Measurements from ENCODE around the gene OMD. TPM values are rescaled to one million over a fixed set of nuclear protein-coding genes. Genes with fewer than 3 reads are reported as not detected.

The OMD gene, protein sequence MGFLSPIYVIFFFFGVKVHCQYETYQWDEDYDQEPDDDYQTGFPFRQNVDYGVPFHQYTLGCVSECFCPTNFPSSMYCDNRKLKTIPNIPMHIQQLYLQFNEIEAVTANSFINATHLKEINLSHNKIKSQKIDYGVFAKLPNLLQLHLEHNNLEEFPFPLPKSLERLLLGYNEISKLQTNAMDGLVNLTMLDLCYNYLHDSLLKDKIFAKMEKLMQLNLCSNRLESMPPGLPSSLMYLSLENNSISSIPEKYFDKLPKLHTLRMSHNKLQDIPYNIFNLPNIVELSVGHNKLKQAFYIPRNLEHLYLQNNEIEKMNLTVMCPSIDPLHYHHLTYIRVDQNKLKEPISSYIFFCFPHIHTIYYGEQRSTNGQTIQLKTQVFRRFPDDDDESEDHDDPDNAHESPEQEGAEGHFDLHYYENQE
- total RNA-seq: not detected in 2 replicates

DNA sequence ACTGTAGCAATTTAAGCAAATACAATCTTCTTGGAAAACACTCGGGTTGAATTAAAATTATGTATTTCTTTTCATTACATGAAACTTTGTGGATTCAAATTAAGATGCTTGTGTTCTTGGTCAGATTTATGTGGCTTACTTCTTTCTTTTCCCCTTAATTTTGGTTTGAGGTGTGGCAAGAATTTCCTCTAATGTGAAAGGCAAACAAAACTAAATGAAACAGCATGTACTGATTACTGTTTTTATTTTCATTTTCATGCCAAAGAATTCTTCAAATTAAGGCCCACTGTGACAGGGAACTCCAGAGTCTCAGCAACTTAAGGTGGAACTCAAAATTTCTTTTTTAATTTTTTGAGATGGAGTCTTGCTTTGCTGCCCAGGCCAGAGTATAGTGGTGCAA, at the start of gene OMD:
TSS of gene OMD (minus strand) at position 132 of the 400 bp plus-strand sequence. CDS start 6,913 bp downstream, outside the sequence.
- intact Hi-C loops (cut with micrococcal nuclease): no loop called here

DNA sequence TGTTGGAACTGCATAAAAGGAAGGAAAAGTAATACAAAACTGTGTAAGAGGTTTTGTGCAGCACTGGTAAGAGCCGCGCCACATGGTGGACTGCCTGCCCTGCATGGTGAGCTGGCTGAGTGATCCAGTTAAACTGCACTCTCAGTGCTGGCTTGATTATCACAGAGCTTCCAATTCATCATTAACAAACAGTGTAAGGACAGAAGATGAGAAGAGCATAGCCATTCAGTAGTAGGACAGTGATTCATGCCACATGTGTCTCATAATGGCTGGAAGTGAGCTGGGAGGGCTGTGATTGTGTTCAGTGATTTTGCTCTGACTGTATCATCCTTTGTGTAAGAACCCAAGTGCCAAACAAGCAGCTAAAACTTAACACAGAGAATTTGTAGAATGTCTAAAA, 43.9 kb upstream of the OMD start:
- intact Hi-C loops (cut with micrococcal nuclease): no loop called here

DNA sequence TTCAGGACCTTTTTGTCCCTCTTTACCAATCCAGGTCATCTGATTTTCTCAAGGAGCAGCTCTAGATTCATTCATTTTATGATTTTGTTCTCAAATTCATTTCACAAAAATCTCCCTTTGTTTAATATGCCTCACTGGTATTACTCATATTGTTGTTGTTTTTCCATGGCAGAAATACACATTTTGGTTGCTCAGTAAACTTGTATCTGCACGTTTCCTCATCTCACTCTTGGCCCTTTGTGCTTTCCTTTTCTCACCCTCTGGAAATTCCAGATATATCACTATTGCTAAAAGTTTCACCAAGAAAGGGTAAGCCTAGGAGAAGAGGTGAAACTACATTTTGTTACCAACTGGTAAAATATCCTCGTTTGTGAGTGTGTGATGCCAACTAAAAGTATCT, 43.2 kb upstream of the OMD start:
- intact Hi-C loops (cut with micrococcal nuclease): no loop called here

DNA sequence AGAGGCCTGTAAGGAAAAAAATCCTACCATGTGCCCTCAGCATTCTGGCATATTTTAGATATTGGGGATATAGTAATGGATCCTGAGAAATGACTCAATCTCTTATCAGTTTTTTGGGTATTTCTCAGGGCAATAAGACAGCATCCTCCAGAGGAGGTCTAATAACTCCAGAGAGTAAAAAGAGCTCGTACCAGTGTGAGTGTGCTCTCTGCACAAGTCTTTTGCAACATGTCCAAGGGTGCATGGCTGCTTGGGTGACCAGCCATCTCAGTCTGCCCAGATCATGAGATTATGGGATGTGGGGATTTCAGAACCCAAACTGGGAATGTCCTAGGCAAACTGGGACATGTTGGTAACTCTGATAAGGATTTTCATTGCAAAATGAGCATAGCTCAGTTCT, 42.8 kb upstream of the OMD start:
- intact Hi-C loops (cut with micrococcal nuclease): no loop called here

DNA sequence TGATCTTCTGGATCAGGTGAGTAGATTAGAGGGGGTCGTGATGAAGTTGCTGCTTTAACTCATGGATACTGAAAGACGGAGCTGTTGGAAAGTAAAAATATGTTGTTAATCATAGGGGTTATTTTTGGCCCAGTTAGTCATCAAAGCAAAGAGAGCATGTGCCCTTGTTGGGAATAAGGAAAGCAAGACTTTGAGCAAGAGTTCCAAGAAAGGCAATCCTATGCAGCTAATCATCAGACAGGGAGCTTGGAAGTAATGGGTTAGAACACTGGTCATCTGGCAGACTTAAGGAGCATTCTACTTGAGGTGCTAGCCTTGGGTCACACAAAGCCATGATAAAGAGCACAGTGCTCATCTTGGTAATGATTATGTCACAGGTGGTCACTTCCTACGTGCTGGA, 39.7 kb upstream of the OMD start:
- intact Hi-C loops (cut with micrococcal nuclease): no loop called here

DNA sequence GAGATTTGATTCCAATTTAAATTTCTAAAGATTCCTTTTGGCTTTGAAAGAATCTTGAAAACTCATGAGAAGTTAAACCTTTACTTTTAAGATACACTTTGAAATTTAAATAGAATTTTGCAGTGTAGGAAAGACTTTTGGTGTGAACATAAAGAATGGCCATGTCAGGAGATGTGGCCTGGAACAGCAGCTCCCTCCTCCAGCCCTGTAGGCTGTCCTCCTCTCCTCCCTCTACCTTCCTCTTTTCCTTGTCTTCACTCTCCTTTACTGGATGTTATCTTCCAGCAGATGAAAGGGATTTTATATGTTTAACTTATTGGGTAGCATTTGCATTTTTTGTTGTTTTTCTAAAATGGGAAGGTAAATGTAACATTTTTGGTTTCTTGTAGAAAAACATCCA, 39.1 kb upstream of the OMD start:
- intact Hi-C loops (cut with micrococcal nuclease): no loop called here

DNA sequence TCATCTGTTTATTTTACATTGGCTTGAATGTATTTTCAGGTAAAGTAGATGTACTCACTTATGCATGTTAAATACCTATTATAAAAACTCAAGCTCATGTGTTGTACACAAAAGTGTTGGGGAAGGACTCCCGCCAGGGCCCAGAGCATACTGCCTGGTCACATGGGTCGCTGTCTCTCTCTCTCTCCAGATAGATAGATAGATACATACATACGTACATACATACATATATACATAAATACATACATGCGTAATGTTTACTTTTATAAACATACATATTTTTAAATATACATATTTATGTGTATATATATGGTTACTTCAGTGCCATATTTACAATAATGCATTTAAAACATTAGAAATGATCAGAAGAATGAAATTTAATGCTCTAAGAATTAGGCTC, 33.3 kb upstream of the OMD start:
- intact Hi-C loops (cut with micrococcal nuclease): no loop called here

DNA sequence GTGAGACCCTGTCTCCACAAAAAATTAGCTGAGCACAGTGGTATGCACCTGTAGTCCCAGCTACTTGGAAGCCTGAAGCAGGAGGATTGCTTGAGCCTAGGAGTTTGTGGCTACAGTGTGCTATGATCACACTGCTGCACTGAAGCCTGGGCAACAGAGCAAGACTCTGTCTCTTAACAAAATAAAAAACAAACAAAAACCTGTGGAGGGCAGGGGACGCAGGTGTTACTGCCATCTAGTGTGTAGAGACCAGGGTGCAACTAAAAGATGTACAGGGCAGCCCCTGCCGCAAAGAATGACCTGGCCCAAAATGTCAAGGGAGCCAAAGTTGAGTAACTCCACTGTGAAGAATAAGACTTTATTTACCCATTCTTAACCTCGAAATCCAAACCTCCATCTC, 30.9 kb upstream of the OMD start:
- intact Hi-C loops (cut with micrococcal nuclease): no loop called here

DNA sequence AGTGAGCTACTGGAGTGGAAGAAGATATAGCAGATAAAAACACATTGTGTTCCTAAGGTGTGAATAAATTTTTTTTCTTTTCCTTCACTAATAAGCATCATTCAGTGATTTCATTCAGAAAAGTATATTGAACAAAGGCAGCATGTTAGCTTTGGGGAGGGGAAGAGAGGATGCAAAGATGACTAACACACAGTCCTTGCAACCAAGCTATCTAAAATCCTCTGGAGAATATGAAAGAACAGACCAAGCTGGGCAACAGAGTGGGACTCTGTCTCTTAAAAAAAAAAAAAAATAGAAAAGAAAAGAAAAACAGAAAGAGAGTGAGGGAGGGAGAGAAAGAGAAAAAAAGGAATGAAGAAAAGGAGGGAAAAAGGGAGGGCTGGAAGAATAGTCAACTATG, 22.3 kb upstream of the OMD start:
- intact Hi-C loops (cut with micrococcal nuclease): no loop called here

DNA sequence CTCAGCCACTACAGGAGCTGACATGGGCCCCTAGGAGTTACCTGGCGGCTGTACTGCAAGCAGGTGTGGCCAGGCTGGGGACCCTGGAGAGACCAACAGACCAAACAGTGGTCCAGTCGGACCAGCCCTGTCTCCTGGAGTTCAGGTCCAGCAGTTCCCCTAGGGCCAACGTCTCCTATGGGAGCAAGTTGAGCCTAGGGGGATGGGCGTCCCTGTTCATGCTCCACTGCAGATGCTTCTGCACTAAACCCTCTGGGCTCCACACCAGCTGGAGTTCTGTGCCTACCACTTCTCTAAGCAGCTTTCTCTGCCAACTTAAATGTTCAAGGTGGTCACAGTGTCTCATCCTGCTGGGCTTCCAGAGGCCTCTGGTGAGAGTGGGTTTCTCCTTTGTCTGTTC, 20.6 kb upstream of the OMD start:
- intact Hi-C loops (cut with micrococcal nuclease): no loop called here

DNA sequence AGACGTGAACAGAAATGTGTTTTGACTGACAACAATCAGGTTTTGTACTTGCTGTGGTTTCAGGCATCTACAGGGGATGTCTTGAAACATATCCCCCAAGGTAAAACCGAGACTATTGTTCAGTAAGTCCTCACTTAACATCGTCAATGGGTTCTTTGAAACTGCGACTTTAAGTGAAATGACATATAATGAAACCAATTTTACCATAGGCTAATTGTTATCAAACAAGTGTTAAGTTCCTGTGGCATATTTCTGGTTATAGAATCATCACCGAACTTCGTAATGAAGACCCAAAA, 16.4 kb upstream of the OMD start:
- intact Hi-C loops (cut with micrococcal nuclease): no loop called here

DNA sequence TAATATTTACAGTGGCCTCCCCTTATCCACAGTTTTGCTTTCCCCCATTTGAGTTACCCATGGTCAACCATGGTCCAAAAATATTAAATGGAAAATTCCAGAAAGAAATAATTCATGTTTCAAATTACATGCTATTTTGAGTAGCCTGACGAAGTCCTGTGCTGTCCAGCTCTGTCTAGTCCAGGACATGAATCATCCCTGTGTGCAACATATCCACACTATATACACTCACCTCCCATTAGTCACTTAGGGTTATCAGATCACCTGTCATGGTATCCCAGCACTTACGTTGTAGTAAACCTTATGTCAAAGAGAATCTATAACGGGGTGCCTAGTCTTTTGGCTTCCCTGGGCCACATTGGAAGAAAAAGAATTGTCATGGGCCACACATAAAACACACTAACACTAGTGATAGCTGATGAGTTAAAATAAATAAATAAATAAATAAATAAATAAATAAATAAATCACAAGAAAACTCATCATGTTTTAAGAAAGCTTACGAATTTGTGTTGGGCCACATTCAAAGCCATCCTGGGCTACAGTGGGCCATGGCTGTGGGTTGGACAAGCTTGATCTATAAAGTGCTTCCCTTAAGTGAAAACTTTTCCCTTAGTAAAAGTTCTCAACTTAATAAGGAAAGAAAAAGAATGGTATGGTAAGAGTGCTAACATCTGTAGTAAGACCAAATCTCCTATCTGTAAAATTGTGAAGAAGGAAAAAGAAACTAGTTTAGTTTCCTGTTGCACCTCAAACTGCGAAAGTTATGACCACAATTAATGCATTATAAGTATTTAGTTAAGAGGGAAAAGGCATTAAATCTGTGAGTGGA, 15.9 kb upstream of the OMD start:
- intact Hi-C loops (cut with micrococcal nuclease): loop anchor here (1.0 to 10.0 kb wide), 2 partner anchors 115 to 305 kb away; partner anchors contain the start of genes CENPP and NOL8

DNA sequence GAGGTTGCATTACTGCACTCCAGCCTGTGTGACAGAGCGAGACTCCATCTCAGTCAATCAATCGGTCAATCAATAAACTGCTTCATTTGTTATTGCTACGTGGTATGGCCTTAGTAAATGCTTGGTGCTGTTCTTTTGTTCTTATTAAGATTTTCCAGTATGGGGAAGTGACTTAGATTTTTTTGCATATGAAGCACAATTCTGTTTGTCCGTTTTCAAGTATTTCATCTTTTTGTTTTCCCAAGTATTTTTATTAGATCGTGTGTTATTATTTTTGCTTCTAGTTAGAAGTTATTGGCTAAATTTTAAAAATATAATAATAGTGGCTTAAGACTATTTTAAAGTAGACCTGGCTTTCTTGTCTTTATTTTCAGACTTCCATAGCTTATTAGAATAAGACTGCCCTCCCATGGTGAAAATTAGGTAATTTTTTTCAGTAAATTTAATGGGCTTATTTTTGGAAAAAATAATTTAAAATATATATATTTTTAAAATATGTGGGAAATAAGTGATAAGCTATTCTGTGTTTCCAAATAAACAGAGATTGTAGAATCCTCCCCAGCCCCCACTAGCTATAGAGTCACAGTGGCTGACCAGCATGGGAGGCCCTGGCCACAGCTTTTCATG, 14.7 kb upstream of the OMD start:
- intact Hi-C loops (cut with micrococcal nuclease): loop anchor here (1.0 to 10.0 kb wide), 2 partner anchors 114 to 304 kb away; partner anchors contain the start of genes CENPP and NOL8

DNA sequence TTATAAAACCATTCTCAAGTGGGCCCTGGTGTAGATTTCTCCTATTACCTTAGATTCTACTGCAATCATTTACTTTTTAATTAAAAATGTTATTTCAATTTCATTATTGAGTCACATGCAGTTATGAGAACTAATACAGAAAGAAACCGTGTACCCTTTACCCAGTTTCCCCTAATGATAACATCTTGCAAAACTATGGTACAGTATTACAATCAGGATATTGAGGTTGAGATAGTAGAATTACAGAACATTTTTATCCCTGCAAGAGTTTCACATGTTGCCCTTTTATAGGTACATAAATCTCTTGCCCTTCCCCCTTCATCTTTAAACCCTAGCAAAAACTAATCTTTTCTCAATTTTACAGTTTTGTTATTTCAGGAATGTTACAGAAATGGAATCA, 11.0 kb upstream of the OMD start:
- intact Hi-C loops (cut with micrococcal nuclease): loop anchor here (10.0 kb wide), 1 partner anchor 300 kb away; no protein-coding TSS in a partner anchor

DNA sequence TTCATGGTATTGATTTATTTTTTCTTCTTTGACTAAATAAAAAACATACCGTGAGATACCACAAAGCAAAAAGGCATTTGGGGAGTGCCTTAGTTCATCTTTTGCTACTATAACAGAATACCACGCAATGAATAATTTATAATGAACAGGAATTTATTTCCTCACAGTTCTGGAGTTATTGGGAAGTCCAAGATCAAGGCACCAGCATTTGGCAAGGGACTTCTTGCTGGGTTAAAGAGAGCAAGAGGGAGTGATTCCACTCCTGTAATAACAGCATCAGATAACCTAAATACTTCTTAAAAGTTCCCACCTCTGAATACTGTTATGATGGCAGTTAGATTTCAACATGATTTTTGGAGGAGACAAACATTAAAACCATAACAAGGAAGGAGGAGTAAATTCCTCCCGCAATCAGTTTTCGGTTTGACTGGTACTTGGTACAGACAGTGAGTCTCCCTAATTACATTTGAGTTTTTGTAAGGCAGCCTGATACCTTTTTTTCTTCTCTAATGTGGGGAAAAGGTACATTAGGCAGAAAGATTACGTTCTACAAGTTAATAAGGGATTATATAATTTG, 8.8 kb upstream of the OMD start:
- intact Hi-C loops (cut with micrococcal nuclease): loop anchor here (10.0 kb wide), 1 partner anchor 298 kb away; no protein-coding TSS in a partner anchor

DNA sequence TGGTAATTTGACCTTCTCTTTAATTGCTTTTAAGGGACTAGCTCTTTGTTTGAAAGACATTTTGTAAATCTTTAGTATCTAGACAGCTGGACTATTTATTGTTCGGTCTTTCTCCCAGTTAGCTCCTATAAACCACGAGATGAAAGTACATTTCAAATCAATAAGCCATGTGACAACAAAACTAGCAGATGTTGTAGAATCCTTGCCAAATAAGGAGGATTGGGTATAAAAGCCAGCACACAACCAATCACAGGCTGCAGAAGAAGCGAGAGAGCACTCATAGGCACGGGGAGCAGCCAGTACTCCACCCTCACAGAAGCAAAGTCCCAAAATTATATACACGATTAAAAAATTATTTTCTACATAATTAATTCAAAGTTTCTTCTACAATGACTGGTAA, 8.1 kb upstream of the OMD start:
- intact Hi-C loops (cut with micrococcal nuclease): loop anchor here (10.0 kb wide), 1 partner anchor 298 kb away; no protein-coding TSS in a partner anchor

DNA sequence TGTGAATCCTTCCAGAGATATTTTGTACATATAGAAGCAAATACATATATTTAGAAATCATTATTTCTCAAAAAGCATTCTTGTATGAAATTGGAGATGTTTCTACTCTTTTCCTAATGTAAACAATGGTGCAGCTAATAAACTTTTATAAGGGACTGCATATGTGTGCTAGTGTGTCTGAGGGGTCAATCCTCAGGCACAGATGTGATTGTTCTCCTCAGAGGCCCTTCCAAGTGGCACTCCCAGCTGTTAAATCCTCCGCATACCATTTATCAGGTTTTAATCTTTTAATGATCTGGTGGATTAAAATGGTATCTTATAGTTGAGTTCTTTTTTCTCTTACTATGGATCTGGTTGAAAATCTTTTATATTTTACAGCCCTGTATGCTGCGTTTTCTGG, 5.6 kb upstream of the OMD start:
- intact Hi-C loops (cut with micrococcal nuclease): loop anchor here (10.0 kb wide), 1 partner anchor 295 kb away; no protein-coding TSS in a partner anchor

DNA sequence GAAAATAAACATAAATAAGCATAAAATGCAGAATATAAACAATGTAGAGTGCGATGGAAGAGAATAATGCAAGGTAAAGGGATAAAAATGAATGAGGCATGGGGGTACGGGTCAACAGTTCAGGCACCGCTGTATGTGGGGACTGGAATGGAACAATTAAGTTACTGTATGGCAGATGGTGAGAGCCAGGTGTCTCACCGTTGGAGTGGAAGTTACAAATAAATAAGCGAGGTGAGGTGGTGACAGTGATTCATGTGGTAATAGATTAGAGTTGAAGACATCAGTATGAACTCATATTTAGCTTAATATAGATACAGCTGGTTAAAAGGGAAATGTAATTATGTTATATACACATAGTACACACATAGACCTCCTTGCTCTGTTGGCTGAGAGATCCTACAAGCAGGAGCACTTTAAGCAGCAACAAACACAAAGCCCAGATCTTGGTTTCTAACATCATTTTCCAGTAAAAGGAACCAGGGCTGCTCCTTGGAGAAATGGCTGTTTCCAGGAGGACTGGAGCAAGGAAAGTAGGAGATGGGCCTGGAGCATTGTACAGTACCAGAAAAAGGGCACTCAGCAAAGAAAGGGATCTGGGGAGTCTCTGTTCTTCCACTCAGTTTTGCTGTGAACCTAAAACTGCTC, 2.4 kb upstream of the OMD start:
- intact Hi-C loops (cut with micrococcal nuclease): no loop called here

DNA sequence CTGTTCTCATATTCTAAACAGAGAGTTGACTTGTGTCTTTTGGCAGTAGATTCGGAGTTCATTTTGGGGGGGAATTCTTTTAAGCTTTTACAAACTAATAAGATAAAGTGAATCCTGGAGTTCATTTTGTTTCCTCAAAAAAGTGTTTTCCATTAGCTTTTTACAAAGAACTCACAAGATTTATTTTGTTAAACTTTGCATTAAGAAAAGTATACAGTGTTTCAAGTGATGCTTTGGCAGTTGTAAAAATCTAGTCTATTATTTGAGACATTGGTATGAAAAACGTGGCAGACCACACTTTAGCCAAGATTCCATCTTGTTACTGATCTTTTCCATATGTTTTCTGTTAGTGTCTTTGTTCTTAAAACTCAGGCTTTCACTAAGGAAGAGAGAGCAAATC, 1.2 kb upstream of the OMD start:
- intact Hi-C loops (cut with micrococcal nuclease): no loop called here

DNA sequence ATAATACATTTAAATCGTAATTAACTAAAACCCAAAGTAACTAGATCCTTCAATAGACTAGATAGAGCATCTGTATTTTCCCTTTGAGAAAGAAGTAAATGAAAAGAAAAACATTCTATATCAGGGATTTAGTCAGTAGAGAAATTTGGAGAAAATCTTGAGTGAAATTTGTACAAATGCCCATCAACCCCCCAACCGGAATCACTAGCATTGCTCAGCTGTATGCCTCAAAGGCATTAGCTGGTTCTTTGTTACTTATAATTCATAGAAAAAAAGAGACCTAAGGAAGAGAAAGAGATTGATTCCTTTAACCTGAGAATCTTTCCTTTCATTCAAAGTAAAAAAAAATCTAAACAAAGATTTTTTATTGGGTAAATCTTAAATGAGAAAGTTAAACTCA, 659 bp downstream of the OMD start:
- intact Hi-C loops (cut with micrococcal nuclease): no loop called here

All from T-helper 2 cell treated with Interferon-gamma antibody and Interleukin-4, amounts not matched to agents 100 ng/mL and 5 ng/mL, for 36 hours (primary cell).